Neural cell (in vitro differentiated cells): ENCODE measurements around the gene IPO13. TPM values are rescaled to one million over a fixed set of nuclear protein-coding genes. Genes with fewer than 3 reads are reported as not detected.

ENCODE experiments used
- H2AFZ ChIP-seq: fragments of 200-600, 300-800 bp; sonication (generic), shearing (Covaris generic); 2 replicates; pipeline ENCODE4 v1.6.0; 2014; ENCODE audit warnings: low read depth, mild to moderate bottlenecking, antibody characterized with exemption, low read length, moderate library complexity
- H3F3A ChIP-seq: fragments of 200-600 bp; shearing (Covaris generic); 2 replicates; pipeline ENCODE4 v1.6.1; 2016; ENCODE audit warnings: mild to moderate bottlenecking, moderate library complexity, mixed read lengths, antibody characterized with exemption, low read length; ENCODE audit not compliant: insufficient read depth, poor library complexity, severe bottlenecking
- H3K27ac ChIP-seq: fragments of 200-600, 300-800 bp; sonication (generic), shearing (Covaris generic); 2 replicates; pipeline ENCODE4 v1.5.1; 2014; ENCODE audit warnings: mild to moderate bottlenecking, low read length, moderate library complexity
- H3K27me3 ChIP-seq: fragments of 300-800, 200-600 bp; sonication (generic), shearing (Covaris generic); 2 replicates; pipeline ENCODE4 v1.6.0; 2014; ENCODE audit warnings: mild to moderate bottlenecking, low read depth, low read length, moderate library complexity; ENCODE audit not compliant: insufficient read depth
- H3K36me3 ChIP-seq: fragments of 300-800, 200-600 bp; sonication (generic), shearing (Covaris generic); 2 replicates; pipeline ENCODE4 v1.5.1; 2014; ENCODE audit warnings: mild to moderate bottlenecking, antibody characterized with exemption, low read length, moderate library complexity; ENCODE audit not compliant: insufficient read depth
- H3K4me2 ChIP-seq: fragments of 300-800, 200-600 bp; sonication (generic), shearing (Covaris generic); 2 replicates; pipeline ENCODE4 v1.6.0; 2014; ENCODE audit warnings: mild to moderate bottlenecking, low read length
- H3K4me3 ChIP-seq: fragments of 300-800, 200-600 bp; sonication (generic), shearing (Covaris generic); 2 replicates; pipeline ENCODE4 v1.5.1; 2014; ENCODE audit warnings: mild to moderate bottlenecking, low read length, moderate library complexity
- H3K79me2 ChIP-seq: fragments of 200-600 bp; shearing (Covaris generic); replicated peaks from 2 replicates; pipeline ENCODE4 v1.6.0; 2014; ENCODE audit warnings: mild to moderate bottlenecking, low read length, moderate library complexity; ENCODE audit not compliant: insufficient read depth
- H3K9ac ChIP-seq: fragments of 300-800, 200-600 bp; sonication (generic), shearing (Covaris generic); 2 replicates; pipeline ENCODE4 v1.6.1; 2016; ENCODE audit warnings: mild to moderate bottlenecking, low read length, mixed read lengths
- H3K9me2 ChIP-seq: fragments of 200-600 bp; shearing (Covaris generic); 2 replicates; pipeline ENCODE4 v1.6.1; 2016; ENCODE audit warnings: mild to moderate bottlenecking, low read length, mixed read lengths; ENCODE audit not compliant: insufficient read depth
- H3K9me3 ChIP-seq: fragments of 200-600, 300-800 bp; sonication (generic), shearing (Covaris generic); 2 replicates; pipeline ENCODE4 v1.6.1; 2016; ENCODE audit warnings: mild to moderate bottlenecking, mixed run types, low read length, moderate library complexity, mixed read lengths
- H4K20me1 ChIP-seq: fragments of 200-600 bp; shearing (Covaris generic); 2 replicates; pipeline ENCODE4 v1.6.1; 2016; ENCODE audit warnings: mild to moderate bottlenecking, mixed run types; ENCODE audit not compliant: insufficient read depth
- EP300 ChIP-seq: fragments of 450-650 bp; conservative IDR thresholded peaks from 2 replicates; pipeline ENCODE4 v1.6.1; 2014; ENCODE audit warnings: antibody characterized with exemption, mild to moderate bottlenecking, moderate library complexity; ENCODE audit not compliant: poor library complexity, severe bottlenecking
- EZH2 ChIP-seq: fragments of 200-600, 300-800 bp; shearing (Covaris generic), sonication (generic); IDR thresholded peaks from 2 replicates; pipeline ENCODE4 v1.6.1; 2014; ENCODE audit warnings: antibody characterized with exemption, low read length, borderline replicate concordance, mild to moderate bottlenecking; ENCODE audit not compliant: insufficient read depth, poor library complexity, severe bottlenecking
- MXI1 ChIP-seq: fragments of 450-650 bp; conservative IDR thresholded peaks from 2 replicates; pipeline ENCODE4 v1.6.1; 2014; ENCODE audit warnings: antibody characterized with exemption, mild to moderate bottlenecking; ENCODE audit not compliant: poor library complexity, severe bottlenecking
- POLR2AphosphoS5 ChIP-seq: IDR thresholded peaks from 2 replicates; pipeline ENCODE4 v1.6.1; 2012
- RAD21 ChIP-seq: fragments of 450-650 bp; conservative IDR thresholded peaks from 2 replicates; pipeline ENCODE4 v1.6.1; 2014; ENCODE audit warnings: antibody characterized with exemption, mild to moderate bottlenecking, moderate library complexity
- SMC3 ChIP-seq: fragments of 450-650 bp; conservative IDR thresholded peaks from 2 replicates; pipeline ENCODE4 v1.6.1; 2014; ENCODE audit warnings: antibody characterized with exemption, mild to moderate bottlenecking, moderate library complexity; ENCODE audit not compliant: poor library complexity
- TAF1 ChIP-seq: IDR thresholded peaks from 2 replicates; pipeline ENCODE4 v1.6.1; 2012; ENCODE audit warnings: low read depth
- polyA plus RNA-seq: library from polyadenylated mRNA; depleted of rRNA; stranded (reverse); fragments of >200 nt; gene quantifications from 2 replicates; pipeline ENCODE4 v1.2.3, GENCODE V29; 2014
- TF ChIP-seq, protein P1 (sequence below): fragments of 450-650 bp; IDR thresholded peaks from 2 replicates; pipeline ENCODE4 v1.5.1; 2014; ENCODE audit warnings: antibody characterized with exemption, mild to moderate bottlenecking, moderate library complexity; ENCODE audit not compliant: poor library complexity, severe bottlenecking
- TF ChIP-seq, protein P2 (sequence below): IDR thresholded peaks from 2 replicates; pipeline ENCODE4 v1.6.1; 2012; ENCODE audit warnings: borderline replicate concordance

The IPO13 gene
- polyA plus RNA-seq, 1 donor from 2014 or later = 29.8 TPM

DNA sequence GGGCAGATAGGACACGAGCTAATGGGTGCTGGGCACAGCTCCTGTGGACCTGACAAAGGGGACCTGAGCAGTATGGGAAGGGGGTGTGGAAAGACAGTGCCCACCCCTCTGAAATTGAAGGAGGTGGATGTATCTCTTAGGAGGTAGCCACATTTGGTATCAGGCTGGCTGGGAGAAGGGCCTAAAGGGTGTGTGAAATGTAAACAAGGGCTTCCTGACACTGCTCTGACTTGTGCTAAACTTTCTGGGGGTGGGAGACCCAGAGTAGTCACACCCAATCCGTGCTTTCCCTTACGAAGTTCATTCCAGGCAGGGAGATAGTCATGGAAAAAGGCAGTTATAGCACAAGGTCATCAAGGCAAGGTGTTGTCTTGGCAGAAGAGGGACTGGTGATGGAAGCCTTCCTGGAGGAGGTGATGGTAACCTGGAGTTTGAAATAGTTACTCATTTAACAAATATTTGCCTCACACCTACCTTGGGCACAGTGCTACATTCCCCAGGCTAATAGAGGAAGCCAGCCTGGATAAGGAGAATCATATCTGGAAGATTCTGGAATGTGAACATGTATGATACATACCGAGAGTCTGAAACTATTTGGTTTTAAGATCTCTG lies 39.3 kb downstream of the IPO13 start:
- Histone ChIP-seq H3K4me2 (no peak overlapping the region), H3K79me2 (no peaks in the 10 kb centered on the region), H3K4me3 (no peak overlapping the region), H3K27me3 (no peaks in the 10 kb centered on the region), H3K9me3 (no peaks in the 10 kb centered on the region), H3K36me3 (no peaks in the 10 kb centered on the region), H3K9me2 (no peaks in the 10 kb centered on the region), H3F3A (no peaks in the 10 kb centered on the region), H2AFZ (no peak overlapping the region), H4K20me1 (no peaks in the 10 kb centered on the region), H3K27ac (no peak overlapping the region), H3K9ac (no peak overlapping the region)
- TF ChIP-seq MXI1 (no peak), EP300 (no peak), RAD21 (no peak), TAF1 (no peak), POLR2AphosphoS5 (no peak), EZH2 (no peak), SMC3 (no peak)
- TF ChIP-seq, protein P1, sequence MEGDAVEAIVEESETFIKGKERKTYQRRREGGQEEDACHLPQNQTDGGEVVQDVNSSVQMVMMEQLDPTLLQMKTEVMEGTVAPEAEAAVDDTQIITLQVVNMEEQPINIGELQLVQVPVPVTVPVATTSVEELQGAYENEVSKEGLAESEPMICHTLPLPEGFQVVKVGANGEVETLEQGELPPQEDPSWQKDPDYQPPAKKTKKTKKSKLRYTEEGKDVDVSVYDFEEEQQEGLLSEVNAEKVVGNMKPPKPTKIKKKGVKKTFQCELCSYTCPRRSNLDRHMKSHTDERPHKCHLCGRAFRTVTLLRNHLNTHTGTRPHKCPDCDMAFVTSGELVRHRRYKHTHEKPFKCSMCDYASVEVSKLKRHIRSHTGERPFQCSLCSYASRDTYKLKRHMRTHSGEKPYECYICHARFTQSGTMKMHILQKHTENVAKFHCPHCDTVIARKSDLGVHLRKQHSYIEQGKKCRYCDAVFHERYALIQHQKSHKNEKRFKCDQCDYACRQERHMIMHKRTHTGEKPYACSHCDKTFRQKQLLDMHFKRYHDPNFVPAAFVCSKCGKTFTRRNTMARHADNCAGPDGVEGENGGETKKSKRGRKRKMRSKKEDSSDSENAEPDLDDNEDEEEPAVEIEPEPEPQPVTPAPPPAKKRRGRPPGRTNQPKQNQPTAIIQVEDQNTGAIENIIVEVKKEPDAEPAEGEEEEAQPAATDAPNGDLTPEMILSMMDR = no peak
- TF ChIP-seq, protein P2, sequence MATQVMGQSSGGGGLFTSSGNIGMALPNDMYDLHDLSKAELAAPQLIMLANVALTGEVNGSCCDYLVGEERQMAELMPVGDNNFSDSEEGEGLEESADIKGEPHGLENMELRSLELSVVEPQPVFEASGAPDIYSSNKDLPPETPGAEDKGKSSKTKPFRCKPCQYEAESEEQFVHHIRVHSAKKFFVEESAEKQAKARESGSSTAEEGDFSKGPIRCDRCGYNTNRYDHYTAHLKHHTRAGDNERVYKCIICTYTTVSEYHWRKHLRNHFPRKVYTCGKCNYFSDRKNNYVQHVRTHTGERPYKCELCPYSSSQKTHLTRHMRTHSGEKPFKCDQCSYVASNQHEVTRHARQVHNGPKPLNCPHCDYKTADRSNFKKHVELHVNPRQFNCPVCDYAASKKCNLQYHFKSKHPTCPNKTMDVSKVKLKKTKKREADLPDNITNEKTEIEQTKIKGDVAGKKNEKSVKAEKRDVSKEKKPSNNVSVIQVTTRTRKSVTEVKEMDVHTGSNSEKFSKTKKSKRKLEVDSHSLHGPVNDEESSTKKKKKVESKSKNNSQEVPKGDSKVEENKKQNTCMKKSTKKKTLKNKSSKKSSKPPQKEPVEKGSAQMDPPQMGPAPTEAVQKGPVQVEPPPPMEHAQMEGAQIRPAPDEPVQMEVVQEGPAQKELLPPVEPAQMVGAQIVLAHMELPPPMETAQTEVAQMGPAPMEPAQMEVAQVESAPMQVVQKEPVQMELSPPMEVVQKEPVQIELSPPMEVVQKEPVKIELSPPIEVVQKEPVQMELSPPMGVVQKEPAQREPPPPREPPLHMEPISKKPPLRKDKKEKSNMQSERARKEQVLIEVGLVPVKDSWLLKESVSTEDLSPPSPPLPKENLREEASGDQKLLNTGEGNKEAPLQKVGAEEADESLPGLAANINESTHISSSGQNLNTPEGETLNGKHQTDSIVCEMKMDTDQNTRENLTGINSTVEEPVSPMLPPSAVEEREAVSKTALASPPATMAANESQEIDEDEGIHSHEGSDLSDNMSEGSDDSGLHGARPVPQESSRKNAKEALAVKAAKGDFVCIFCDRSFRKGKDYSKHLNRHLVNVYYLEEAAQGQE = no peak

DNA sequence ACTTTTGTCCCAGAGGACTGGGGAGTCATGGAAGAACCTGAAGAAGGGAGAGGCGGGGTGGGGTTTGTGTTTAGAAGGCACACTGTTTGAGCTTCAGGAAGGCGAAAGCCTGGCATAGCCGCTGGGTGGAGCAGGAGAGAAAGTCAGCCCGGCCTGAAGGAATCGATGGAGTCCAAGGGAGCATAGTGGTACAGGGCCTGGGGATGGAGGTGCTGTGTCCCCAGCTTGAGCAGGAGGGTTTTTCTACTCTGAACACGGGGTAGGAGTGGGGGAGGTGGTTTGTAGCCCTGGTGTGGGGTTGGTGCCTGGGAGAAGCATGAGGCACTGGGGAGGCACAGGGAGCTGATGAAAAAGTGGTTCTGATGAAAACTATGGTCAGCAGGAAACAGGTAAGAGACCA lies 40.0 kb downstream of the IPO13 start:
- Histone ChIP-seq H4K20me1 (no peaks in the 10 kb centered on the region), H3K9ac (no peak overlapping the region), H3K9me3 (no peaks in the 10 kb centered on the region), H3K36me3 (no peaks in the 10 kb centered on the region), H3K27ac (no peak overlapping the region), H2AFZ (no peak overlapping the region), H3K27me3 (no peaks in the 10 kb centered on the region), H3K79me2 (no peaks in the 10 kb centered on the region), H3K4me3 (no peak overlapping the region), H3F3A (no peaks in the 10 kb centered on the region), H3K4me2 (no peak overlapping the region), H3K9me2 (no peaks in the 10 kb centered on the region)
- TF ChIP-seq SMC3 = no peak
- no peak for TF ChIP-seq MXI1
- TF ChIP-seq RAD21 = no peak
- TF ChIP-seq POLR2AphosphoS5 = no peak
- no peak for TF ChIP-seq EP300
- TF ChIP-seq, protein P2 = no peak
- no peak for TF ChIP-seq TAF1
